HL-60 (cell line): Measurements from ENCODE around the gene ARFGAP1.

Experiments used
- GABPA ChIP-seq: IDR thresholded peaks from 2 replicates; pipeline ENCODE4 v1.6.1; 2012; ENCODE audit warnings: low read depth
- POLR2AphosphoS5 ChIP-seq: IDR thresholded peaks from 2 replicates; pipeline ENCODE4 v1.6.1; 2012; ENCODE audit warnings: low read depth
- SPI1 ChIP-seq: IDR thresholded peaks from 2 replicates; pipeline ENCODE4 v1.6.1; 2012; ENCODE audit warnings: low read depth, mild to moderate bottlenecking, borderline replicate concordance
- TF ChIP-seq, protein P1 (sequence below): IDR thresholded peaks from one replicate; pipeline ENCODE4 v1.5.1; 2011; ENCODE audit warnings: low read length, control low read depth, inconsistent platforms; ENCODE audit not compliant: insufficient read depth
- TF ChIP-seq, protein P2 (sequence below): IDR thresholded peaks from 2 replicates; pipeline ENCODE4 v1.6.1; 2012; ENCODE audit warnings: low read depth; ENCODE audit not compliant: insufficient replicate concordance

DNA sequence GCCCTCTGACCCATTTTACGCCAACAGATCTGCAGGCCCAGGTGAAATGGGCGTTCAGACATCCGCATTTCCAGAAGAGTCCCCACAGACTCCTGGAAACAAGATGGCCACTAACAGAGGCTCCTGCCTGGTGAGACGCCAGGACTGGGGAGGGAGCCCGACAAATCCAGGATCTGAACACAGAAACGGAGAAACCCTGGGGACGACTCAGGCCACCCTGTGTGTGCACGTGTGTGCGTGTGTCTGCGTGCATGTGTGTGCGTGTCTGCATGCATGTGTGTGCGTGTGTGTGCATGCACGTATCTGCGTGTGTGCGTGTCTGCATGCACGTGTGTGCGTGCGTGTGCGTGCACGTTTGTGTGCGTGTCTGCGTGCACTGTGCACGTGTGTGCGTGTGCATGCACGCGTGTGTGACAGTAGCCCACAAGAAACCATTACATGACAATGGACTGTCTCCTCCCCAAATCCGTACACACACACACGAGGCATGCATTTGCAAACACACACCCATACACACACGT is 63.7 kb downstream of the ARFGAP1 start:
- TF ChIP-seq, protein P1, sequence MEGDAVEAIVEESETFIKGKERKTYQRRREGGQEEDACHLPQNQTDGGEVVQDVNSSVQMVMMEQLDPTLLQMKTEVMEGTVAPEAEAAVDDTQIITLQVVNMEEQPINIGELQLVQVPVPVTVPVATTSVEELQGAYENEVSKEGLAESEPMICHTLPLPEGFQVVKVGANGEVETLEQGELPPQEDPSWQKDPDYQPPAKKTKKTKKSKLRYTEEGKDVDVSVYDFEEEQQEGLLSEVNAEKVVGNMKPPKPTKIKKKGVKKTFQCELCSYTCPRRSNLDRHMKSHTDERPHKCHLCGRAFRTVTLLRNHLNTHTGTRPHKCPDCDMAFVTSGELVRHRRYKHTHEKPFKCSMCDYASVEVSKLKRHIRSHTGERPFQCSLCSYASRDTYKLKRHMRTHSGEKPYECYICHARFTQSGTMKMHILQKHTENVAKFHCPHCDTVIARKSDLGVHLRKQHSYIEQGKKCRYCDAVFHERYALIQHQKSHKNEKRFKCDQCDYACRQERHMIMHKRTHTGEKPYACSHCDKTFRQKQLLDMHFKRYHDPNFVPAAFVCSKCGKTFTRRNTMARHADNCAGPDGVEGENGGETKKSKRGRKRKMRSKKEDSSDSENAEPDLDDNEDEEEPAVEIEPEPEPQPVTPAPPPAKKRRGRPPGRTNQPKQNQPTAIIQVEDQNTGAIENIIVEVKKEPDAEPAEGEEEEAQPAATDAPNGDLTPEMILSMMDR = no peak
- TF ChIP-seq POLR2AphosphoS5 (no peak), GABPA (no peak), SPI1 (no peak)
- TF ChIP-seq, protein P2, sequence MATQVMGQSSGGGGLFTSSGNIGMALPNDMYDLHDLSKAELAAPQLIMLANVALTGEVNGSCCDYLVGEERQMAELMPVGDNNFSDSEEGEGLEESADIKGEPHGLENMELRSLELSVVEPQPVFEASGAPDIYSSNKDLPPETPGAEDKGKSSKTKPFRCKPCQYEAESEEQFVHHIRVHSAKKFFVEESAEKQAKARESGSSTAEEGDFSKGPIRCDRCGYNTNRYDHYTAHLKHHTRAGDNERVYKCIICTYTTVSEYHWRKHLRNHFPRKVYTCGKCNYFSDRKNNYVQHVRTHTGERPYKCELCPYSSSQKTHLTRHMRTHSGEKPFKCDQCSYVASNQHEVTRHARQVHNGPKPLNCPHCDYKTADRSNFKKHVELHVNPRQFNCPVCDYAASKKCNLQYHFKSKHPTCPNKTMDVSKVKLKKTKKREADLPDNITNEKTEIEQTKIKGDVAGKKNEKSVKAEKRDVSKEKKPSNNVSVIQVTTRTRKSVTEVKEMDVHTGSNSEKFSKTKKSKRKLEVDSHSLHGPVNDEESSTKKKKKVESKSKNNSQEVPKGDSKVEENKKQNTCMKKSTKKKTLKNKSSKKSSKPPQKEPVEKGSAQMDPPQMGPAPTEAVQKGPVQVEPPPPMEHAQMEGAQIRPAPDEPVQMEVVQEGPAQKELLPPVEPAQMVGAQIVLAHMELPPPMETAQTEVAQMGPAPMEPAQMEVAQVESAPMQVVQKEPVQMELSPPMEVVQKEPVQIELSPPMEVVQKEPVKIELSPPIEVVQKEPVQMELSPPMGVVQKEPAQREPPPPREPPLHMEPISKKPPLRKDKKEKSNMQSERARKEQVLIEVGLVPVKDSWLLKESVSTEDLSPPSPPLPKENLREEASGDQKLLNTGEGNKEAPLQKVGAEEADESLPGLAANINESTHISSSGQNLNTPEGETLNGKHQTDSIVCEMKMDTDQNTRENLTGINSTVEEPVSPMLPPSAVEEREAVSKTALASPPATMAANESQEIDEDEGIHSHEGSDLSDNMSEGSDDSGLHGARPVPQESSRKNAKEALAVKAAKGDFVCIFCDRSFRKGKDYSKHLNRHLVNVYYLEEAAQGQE = no peak
